DOHH2 (cell line): Measurements from ENCODE around the gene ISL2.

Experiments used
- H3F3A ChIP-seq: fragments of 200-600 bp; sonication (generic), shearing (Covaris generic); 2 replicates; pipeline ENCODE4 v1.6.0; 2016; ENCODE audit warnings: antibody characterized with exemption, mild to moderate bottlenecking; ENCODE audit not compliant: control insufficient read depth, insufficient read depth
- H3K27ac ChIP-seq: fragments of 200-600 bp; sonication (generic); 2 replicates; pipeline ENCODE4 v1.5.1; 2014; ENCODE audit warnings: low read depth, mild to moderate bottlenecking, low read length, moderate library complexity
- H3K27me3 ChIP-seq: fragments of 200-600 bp; sonication (generic); 2 replicates; pipeline ENCODE4 v1.6.1; 2014; ENCODE audit warnings: mild to moderate bottlenecking, low read length, mixed read lengths; ENCODE audit not compliant: control insufficient read depth
- H3K36me3 ChIP-seq: fragments of 200-600 bp; sonication (generic); 2 replicates; pipeline ENCODE4 v1.6.1; 2014; ENCODE audit warnings: mild to moderate bottlenecking, low read length, moderate library complexity, mixed read lengths; ENCODE audit not compliant: control insufficient read depth
- H3K4me1 ChIP-seq: fragments of 200-600 bp; sonication (generic); 2 replicates; pipeline ENCODE4 v1.6.1; 2014; ENCODE audit warnings: mild to moderate bottlenecking, low read length, mixed read lengths; ENCODE audit not compliant: control insufficient read depth
- H3K4me2 ChIP-seq: fragments of 200-600 bp; sonication (generic); 2 replicates; pipeline ENCODE4 v1.6.0; 2014; ENCODE audit warnings: mild to moderate bottlenecking, low read length, moderate library complexity
- H3K4me3 ChIP-seq: fragments of 200-600 bp; sonication (generic); 2 replicates; pipeline ENCODE4 v1.5.1; 2014; ENCODE audit warnings: mild to moderate bottlenecking, low read length, mixed read lengths
- H3K79me2 ChIP-seq: fragments of 200-600 bp; sonication (generic); 2 replicates; pipeline ENCODE4 v1.6.1; 2014; ENCODE audit warnings: mild to moderate bottlenecking, low read length, mixed read lengths; ENCODE audit not compliant: control insufficient read depth
- H3K9me2 ChIP-seq: fragments of 200-600 bp; sonication (generic); replicated peaks from 2 replicates; pipeline ENCODE4 v1.6.1; 2014; ENCODE audit warnings: mild to moderate bottlenecking, low read length, mixed read lengths; ENCODE audit not compliant: control insufficient read depth
- H3K9me3 ChIP-seq: fragments of 200-600 bp; sonication (generic); 2 replicates; pipeline ENCODE4 v1.6.1; 2014; ENCODE audit warnings: antibody characterized with exemption, low read length, mixed read lengths; ENCODE audit not compliant: control insufficient read depth, insufficient read depth
- H4K20me1 ChIP-seq: fragments of 200-600 bp; sonication (generic); 2 replicates; pipeline ENCODE4 v1.6.0; 2014; ENCODE audit warnings: low read depth, mild to moderate bottlenecking, antibody characterized with exemption, low read length, moderate library complexity; ENCODE audit not compliant: control insufficient read depth, insufficient read depth
- CTCF ChIP-seq: fragments of 200-600 bp; sonication (generic); IDR thresholded peaks from one replicate; pipeline ENCODE4 v1.5.1; 2014; ENCODE audit warnings: antibody characterized with exemption, mild to moderate bottlenecking, low read depth, low read length; ENCODE audit not compliant: poor library complexity, severe bottlenecking
- EZH2phosphoT487 ChIP-seq: fragments of 200-600 bp; sonication (generic); IDR thresholded peaks from 2 replicates; pipeline ENCODE4 v1.6.1; 2017; ENCODE audit warnings: borderline replicate concordance, mild to moderate bottlenecking, antibody characterized with exemption, low read length, moderate library complexity, mixed read lengths

The ISL2 gene

GRCh38 chr15:76333309-76333708 lies 3.3 kb upstream of the ISL2 start:
- Histone ChIP-seq H3K9me2 (no peaks in the 10 kb centered on the region), H3K4me1 (peaks cover 21% of the 10 kb centered on the region), H3K79me2 (peaks cover 18% of the 10 kb centered on the region), H3K27me3 (peaks cover 15% of the 10 kb centered on the region; the same call in 1 of the 2 replicates), H4K20me1 (no peaks in the 10 kb centered on the region), H3K9me3 (no peaks in the 10 kb centered on the region), H3K4me3 (no peak overlapping the region), H3F3A (peaks cover 10% of the 10 kb centered on the region), H3K36me3 (no peaks in the 10 kb centered on the region), H3K4me2 (no peak overlapping the region), H3K27ac (no peak overlapping the region)
- no peak for TF ChIP-seq CTCF

- Histone ChIP-seq H3K4me3 (no peak overlapping the region), H3F3A (peaks cover 10% of the 10 kb centered on the region), H3K9me2 (no peaks in the 10 kb centered on the region), H3K4me1 (peaks cover 26% of the 10 kb centered on the region), H3K79me2 (peaks cover 23% of the 10 kb centered on the region), H3K9me3 (no peaks in the 10 kb centered on the region), H4K20me1 (no peaks in the 10 kb centered on the region), H3K4me2 (no peak overlapping the region), H3K36me3 (no peaks in the 10 kb centered on the region), H3K27ac (no peak overlapping the region), H3K27me3 (peaks cover 12% of the 10 kb centered on the region; the same call in 1 of the 2 replicates)
- peak; percentile 51 for TF ChIP-seq CTCF
- no peak for TF ChIP-seq EZH2phosphoT487
Observed at GRCh38 chr15:76333720-76334437, 2.7 kb upstream of the ISL2 start.

GRCh38 chr15:76334438-76335306 lies 1.9 kb upstream of the ISL2 start:
- Histone ChIP-seq H3K4me3 (peak overlapping the region; percentile 90), H3K27ac (no peak overlapping the region), H3K4me2 (peak overlapping the region; percentile 72), H3K79me2 (peaks cover 31% of the 10 kb centered on the region), H3K27me3 (peaks cover 6% of the 10 kb centered on the region), H4K20me1 (peaks cover 6% of the 10 kb centered on the region; the same call in 1 of the 2 replicates), H3K4me1 (peaks cover 34% of the 10 kb centered on the region), H3K36me3 (peaks cover 4% of the 10 kb centered on the region; the same call in 1 of the 2 replicates), H3K9me2 (no peaks in the 10 kb centered on the region), H3F3A (peaks cover 10% of the 10 kb centered on the region), H3K9me3 (no peaks in the 10 kb centered on the region)
- no peak for TF ChIP-seq CTCF
- TF ChIP-seq EZH2phosphoT487: no peak
